HG03442 (cell line): ENCODE data around the gene SSBP3.
A peak's percentile ranks its signal among the peaks of the same experiment; 100 is the strongest.
"Not testable (repeated sequence)": the region's sequence is repeated elsewhere in the genome, so short reads cannot be mapped to it uniquely, and the experiment has no call there.

ENCODE experiments used
- ATAC-seq: cut with Tn5 transposase; IDR thresholded peaks from one replicate; pipeline ENCODE4 v1.9.1; 2021; ENCODE audit warnings: mild to moderate bottlenecking, moderate library complexity; ENCODE audit not compliant: unreplicated experiment

Gene SSBP3

DNA sequence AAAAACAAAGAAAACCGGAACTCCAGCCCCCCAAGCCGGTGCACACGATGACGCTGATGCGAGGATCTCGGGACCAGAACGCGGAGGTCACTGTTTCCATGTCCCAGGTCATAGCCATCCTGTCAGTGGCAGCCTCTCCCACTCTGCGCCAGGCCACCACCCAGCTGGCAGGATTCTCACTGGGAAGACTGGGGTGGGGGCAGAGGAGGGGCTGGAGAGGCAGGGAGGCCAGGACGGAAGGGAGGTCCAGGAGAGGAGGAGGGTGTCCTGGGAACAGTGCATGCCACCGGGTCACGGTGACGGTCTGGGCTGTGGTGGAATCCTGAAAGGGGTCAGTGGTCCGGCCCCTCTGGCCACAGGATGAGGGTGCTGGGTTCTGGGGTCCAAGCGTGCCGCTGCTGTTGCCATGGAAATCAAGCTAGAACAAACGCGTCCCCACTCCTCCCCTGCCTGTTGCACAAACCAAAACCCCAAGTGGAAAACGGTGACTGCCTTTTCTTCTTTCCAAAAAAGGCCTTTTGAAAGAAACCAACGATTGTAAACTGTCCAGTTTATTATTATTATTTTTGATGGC lies 180.1 kb downstream of the SSBP3 start:
- ATAC-seq, result no peak

DNA sequence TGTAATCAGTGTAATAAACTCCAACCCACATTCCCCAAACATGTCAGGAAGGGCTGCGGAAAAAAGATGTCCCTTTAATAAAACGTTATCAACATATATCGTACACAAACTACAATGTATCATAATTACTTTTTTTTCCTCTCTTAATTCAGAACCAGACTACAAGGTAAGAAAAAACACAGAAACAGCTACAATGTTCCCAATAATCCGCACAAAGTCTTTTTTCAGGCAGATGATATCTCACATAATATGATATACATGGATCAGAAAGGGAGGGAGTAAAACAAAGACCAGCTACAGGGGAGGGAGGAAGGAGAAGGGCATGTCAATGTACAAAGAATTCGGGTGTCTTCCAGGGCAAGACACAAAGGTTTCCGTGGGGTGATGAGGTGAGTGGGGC lies 180.8 kb downstream of the SSBP3 start:
- no peak for ATAC-seq

DNA sequence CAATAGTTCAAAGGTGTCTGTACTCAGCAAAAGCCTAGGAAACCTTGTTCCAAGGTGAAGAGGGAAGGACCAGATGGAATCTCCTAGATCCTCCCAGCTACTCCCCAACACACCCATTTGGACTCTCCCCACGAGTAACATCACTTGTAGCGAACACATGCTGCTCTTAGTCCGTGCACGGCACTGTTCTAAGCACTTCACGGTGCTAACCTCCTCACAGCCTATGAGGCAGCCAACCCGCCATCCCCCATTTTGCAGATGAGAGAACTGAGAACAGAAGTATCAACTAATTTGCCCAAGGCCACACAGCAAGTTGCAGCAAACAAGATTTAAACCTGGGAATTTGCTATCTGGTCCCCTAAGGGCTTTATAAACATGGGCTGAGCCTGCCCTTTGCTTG lies 182.0 kb downstream of the SSBP3 start:
- ATAC-seq, result no peak

DNA sequence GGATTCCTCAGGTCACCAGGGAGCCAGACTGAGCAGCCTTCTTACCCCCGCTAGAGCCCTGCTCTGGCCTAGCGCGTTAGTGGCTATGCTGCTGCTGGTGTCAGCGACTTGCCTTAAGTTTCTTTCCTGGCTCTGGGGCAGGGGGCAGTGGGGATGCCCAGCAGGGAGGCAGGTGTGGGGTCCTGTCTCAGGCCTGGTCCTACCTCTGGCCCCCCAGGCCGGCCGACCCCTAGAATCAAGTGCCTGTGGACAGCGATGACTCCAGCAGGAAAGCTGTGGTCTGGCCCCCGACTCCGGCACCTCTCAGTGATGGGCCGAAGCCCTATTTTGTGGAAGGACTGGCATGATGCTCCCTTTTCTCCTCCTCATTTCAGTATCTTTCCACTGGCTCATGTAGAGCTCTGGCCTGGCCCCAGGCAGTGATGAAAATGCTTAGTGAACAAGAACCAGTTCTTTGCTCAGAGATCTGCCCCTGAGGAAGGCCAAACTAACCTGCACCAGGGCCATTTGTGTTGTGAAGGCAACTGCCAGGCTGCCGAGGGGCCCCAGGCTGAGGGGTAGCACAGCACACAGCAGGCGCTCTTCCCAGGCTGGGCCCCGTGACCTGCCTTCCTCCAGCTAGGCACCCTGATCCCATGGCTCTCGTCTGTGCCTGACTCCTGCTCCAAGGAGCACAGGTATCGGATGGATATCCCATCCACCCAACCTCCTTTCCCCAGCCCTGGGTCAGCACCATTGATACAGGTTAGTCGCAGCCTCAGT lies 182.6 kb downstream of the SSBP3 start:
- ATAC-seq, result no peak

DNA sequence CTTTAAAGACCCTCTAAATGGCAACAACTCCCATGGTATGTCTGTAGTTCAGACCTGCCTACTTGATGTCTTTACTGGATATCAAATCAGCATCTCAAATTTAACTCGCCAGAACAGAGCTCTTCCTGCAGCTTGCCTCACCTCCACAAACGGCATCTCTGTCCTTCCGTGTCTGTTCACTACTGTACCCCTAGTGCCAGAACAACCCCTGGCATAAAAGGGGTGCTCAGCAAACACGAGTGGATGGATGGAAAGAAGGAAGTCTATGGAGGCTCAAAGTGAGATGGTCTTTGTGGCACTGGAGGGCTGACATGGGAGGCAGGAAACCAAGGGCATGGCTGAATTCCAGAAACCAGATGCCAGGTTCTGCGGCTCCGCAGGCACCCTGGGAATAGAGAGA lies 183.5 kb downstream of the SSBP3 start:
- no peak for ATAC-seq

DNA sequence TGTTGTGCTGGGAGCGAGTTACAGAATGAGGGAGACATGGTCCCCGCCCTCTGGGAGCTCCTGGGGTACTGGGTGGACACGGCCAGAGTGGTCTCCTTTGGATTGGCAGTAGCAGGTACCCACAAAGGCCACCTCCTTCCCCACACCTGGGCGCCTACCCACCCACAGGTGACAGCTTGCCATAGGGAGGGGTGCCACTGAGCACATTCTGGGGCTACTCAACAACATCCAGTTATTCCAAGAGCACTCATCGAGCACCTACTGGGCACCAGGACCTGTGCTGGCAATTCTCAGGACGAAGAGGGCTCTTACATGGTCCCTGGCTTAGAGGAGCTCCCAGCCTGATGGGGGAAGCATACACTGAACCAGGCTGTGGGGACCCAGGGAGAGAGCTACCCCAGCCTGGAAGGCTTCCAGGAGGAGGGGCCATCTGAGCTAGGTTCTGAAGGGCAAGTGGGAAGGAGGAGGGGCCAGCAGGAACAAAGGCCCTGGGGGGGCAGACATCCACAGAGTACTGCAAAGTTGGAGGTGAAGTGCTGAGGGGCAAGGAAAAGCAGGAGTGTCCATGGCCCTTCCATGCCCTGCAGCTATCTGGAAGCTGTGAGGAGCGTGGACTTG lies 184.2 kb downstream of the SSBP3 start:
- no peak for ATAC-seq

DNA sequence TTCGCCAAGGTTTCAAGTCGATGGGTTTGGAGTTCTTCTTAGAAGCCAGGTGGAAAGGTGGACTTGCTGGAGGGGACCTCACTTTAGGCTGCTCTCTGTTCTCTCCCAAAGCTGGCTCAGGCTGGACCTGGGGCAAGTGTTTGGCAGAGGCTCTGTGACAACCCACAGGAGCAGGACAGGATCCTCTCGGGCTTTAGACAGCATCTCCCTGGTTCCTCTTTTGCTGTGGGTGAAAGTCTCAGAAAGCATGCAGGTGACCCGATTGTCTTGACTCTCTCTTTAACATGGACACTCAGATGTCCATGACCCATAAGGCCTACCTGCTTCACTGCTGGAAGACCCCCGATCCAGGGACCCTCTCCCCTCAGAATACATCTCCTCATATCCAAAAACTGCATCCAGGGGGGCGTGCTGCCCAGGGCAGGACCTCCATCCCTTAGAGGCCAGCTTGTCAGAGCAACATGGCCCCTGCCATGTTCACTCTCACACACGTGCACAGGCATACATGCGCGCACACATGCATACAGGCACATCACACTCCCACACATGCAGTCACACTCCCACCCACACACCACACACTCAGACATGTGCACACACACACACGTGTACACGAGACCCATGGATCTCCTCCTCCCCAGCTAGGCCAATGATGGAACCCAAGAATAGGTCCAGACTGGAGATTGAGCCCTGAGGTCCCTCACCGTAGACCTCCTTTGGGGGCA lies 184.9 kb downstream of the SSBP3 start:
- no peak for ATAC-seq

DNA sequence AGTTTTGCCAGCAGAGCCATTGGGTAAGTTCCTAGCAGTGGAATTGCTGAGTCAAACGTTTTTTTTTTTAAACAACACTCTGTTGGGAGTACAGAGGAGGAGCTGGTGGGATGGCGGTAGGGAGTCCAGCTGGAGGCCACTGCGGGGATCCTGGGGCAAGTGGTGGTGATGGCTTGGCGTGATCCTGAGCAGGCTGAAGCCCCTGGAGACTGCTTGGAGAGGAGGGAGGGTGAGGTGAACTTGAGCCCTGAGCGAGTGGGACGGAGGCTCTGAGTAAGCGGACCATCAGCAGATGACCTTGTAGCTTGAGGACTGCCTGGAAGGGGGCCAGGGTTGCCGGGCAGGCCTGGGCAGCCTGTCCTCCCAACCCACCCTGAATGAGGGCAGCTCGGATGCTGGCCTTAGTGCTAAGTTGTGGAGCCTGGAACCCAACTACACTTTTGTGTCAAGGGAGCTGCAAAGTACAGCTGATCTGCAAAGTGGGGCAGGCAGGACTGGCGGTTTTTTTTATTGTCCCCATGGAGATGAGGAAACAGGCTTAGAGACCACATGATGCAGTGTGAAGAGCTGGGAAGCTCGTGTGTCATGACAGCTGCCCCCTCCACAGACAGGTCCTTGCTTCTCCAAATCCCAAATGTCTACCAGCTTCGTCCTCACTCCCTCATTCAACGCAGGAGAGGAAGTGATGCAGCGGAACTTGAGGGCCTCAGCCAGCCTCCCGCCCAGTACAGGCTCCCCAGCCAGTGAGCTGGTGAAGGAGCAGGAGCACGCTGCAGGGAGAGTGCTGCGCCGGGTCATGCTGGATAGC lies 186.0 kb downstream of the SSBP3 start:
- no peak for ATAC-seq

DNA sequence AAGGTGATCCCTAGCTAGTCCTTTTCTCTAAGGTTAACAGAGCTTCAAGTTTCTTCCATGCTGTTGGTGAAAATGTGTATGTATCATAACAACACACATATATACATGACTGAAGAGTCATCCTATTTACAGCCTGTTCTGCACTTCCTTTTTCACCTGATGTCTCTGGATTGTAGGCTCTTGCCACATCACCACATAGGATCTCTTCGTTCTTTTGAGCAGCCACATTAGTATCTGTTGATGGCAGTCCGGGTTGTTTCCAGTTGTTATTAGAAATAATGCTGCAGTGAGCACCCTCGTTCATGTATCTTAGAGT lies 186.5 kb downstream of the SSBP3 start:
- ATAC-seq, result no peak

DNA sequence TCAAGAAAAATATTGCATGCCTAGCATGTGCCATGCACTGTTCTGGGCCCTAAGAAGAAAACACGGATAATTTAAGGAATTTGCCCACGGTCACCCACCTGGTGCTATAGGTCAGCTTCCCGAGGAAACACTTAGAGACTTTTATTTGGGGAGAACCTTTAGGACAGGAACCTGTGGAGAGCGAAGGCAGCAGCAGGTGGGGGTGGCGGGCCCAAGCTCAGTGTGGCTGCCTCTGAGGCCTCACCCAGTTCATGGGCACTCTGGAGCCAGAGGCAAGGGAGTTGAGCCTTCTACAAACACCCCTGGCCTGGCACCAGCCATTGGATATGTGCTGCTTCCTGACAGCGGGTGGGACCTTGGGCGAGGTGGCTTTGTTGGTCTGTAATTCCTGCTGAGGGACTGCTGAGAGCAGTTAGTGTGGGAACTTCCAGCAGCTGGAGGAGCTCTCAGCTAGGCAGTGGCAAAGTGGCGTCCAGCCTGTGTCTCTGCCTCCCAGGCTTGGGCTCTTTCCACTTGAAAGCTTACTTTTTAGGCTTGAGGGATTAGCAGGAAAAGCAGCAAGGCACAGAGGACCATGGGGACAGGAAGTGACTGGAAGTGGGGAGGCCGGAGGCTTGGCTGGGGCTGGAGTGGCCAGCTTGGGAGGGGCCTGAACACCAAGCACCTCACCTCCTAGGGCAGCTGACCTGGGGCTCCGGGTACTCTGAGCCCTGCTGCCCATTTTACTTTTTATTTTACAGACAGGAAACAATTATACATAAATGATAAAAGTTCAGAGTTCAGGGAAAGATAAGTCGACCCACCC lies 187.1 kb downstream of the SSBP3 start:
- no peak for ATAC-seq

DNA sequence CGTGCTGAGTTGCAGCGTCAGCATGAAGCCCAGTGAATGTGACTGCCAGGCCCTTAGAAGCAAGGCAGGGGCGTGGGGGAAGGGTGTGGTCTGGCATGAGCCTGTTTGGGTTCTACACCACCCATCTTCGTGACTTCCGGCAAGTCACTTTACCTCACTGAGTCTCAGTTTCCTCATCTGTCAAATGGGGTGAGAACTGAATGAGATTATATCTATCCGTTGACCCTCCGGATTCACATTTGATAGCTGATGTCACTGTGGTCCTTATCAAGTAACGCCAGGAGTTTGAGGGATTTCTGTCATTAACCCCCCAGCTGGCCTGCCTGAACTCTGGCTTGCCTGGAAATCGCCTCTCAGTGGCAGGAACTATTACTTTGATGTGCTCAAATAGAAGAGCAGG lies 190.7 kb downstream of the SSBP3 start:
- no peak for ATAC-seq

DNA sequence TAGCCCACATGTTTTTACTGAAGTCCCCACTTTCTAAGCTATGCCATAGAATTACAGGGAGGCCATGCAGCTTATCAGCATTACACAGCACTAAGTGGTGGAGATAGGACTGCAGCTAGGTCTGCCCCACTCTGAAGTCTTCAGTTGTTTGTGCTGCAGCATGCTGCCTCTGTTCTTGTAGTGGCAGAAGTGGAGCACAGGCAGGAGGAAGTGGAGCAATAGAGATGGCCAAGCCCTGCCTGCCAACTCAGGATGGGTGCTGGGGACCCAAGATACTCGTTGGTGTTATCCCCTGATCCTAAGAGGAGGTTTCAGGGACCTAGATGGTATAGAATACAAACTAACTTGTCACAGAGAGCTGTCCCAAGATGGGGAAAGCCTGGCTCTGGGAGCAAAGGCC lies 193.3 kb downstream of the SSBP3 start:
- no peak for ATAC-seq

DNA sequence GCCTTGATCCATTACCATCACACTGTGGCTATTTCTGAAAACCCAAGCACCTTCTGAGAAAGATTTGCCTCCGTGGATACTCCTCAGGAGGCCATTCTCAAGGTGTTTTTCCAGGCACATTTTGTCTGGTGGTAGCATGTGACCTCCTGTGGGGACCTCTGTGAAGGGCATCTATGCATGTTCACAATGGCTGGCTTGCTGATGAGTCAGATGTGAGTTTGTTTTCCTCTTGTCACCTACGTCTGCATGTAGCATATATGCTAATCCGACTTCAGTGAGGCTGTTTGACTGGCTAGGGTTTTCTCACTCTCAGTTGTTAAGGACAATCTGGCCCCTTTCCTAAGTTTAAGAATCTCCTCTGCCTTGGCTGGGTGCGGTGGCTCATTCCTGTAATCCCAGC lies 198.3 kb downstream of the SSBP3 start:
- ATAC-seq, result not testable (repeated sequence)

DNA sequence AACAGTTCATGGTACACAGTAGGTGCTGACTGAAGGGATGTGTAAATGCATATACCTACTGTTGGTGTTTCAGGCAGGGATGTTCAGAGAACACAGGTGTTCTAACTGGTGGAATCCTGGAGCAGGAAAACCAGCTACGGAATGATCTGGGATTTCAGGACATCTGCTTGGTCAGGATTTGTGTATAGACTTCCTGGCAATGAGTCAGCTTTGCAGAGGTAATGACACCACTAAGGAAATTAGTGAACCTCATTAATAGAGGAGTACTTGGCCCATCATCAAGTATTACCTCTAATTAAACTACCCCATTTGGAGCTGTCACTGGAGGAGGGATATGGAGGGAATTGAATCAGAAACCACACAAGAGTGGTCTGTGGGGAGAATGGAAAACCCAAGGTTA lies 198.9 kb downstream of the SSBP3 start:
- ATAC-seq, result no peak

DNA sequence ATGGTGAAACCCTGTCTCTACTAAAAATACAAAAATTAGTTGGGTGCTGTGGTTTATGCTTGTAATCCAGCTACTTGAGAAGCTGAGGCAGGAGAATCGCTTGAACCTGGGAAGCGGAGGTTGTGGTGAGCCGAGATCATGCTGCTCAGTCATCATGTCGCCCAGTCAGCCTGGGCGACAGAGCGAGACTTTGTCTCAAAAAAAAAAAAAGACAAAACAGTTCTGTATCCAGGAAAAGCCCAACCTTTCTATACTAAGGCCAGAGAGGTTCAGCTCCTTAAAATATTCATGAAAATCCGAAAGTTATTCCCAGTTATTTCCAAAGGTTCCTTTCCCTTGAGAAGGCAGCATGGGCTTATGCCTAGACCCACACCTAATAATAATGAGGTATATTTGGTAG lies 202.0 kb downstream of the SSBP3 start:
- ATAC-seq, result no peak

DNA sequence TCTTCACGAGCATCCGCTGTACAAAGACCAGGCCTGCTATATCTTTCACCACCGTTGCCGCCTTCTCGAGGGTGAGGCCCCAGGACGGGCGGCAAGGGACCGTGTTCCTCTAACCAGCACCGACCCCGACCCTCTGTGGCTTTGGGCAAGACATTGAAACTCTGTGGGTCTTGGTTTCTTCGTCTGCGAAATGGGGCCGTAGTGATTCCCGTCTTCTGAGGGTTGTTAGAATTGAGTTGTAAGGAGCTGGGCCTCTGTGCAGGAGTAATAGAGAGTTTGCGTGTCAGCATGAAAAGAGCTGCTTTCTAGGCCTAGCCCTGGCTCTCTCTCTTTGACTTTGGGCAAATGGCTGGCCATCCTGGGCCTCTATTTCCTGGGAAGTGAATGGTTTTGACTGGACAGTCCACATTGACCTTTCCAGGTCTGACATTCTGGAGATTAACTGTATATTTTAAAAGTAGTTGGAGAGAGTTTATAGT lies 205.6 kb downstream of the SSBP3 start:
- ATAC-seq, result peak; percentile 5

DNA sequence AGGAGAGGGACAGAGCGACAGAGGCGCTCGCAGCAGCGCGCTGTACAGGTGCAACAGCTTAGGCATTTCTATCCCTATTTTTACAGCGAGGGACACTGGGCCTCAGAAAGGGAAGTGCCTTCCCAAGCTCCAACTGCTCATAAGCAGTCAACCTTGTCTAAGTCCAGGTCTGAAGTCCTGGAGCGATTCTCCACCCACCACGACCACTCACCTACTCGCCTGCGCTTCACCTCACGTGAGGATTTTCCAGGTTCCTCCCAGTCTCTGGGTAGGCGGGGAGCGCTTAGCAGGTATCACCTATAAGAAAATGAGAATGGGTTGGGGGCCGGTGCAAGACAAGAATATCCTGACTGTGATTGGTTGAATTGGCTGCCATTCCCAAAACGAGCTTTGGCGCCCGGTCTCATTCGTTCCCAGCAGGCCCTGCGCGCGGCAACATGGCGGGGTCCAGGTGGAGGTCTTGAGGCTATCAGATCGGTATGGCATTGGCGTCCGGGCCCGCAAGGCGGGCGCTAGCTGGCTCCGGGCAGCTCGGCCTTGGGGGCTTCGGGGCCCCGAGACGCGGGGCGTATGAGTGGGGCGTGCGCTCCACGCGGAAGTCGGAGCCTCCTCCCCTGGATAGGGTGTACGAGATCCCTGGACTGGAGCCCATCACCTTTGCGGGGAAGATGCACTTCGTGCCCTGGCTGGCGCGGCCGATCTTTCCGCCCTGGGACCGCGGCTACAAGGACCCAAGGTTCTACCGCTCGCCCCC lies 206.3 kb downstream of the SSBP3 start, which contains the start of the genes CYB5RL and MRPL37:
Gene CYB5RL (minus strand): TSS at position 266 of the 754 bp plus-strand sequence. CDS start 4,414 bp downstream, outside the sequence.
Gene MRPL37 (plus strand): TSS at position 403 of the 754 bp plus-strand sequence. CDS start 77 bp downstream, at position 480.
- ATAC-seq, result peak; percentile 98

DNA sequence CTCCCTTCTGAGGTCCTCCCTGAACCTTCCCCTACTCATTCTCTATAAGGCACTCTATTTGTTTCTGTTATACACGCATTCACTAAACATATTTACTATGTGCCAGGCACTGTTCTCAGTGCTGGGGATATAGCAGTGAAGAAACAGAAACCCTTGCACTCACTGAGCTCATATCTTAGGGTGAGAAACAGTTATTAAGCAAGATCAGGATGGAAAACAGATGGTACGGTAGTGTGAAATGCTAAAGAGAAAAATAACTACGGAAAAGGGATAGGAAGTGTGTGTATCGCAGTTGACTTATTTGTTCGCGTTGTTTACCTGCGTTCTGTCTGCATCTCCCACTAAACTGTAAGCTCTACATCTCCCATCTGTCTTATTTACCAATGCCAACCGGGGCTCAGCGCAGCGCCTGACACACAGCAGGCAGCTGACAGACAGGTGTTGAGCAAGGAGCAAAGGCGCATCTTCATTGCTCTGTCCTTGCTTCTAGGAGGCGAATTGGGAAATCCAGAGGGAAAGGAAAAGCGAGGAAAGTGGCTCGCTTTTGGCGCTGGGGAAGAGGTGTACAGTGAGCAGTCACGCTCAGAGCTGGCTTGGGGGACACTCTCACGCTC lies 206.9 kb downstream of the SSBP3 start:
- no peak for ATAC-seq

DNA sequence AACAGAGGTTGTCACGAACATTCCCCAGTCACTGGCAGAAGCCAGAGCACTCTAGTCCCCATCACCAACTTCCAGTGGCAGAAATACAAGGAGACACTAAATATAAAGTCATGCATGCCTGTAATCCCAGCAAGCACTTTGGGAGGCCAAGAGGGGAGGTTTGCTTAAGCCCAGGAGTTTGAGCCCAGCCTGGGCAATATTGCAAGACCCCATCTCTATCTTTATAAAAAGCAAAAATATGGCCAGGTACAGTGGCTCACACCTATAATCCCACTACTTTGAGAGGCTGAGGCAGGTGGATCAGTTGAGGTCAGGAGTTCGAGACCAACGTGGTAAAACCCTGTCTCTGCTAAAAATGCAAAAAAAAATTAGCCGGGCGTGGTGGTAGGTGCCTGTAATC lies 212.7 kb downstream of the SSBP3 start:
- no peak for ATAC-seq
